Measurements from ENCODE around the gene PATJ.

GRCh38 chr1:61808968-61809367, 66.7 kb downstream of the PATJ start:
- TF ChIP-seq CTCF (IDR thresholded peaks at IDR 0.05; ENCODE audit: extremely low read depth in 1 of 2, insufficient read depth in 1 of 2, low read depth in 1 of 2, low read length in 2 of 2), result no peak
- no peak for TF ChIP-seq EZH2 (IDR thresholded peaks at IDR 0.05; ENCODE audit: borderline replicate concordance, low read depth, low read length, severe bottlenecking)
- no peak for TF ChIP-seq POLR2A (IDR thresholded peaks at IDR 0.05; ENCODE audit: low read depth, low read length)

Data from endothelial cell of umbilical vein (primary cell).